Ascending aorta (tissue), 2 donors: ENCODE measurements around the gene DPYSL3. TPM values are rescaled to one million over a fixed set of nuclear protein-coding genes. Genes with fewer than 3 reads are reported as not detected.

Experiments used
- DNase-seq, 2 donors: peaks; one replicate each; pipeline ENCODE4 v3.0.0-alpha.2; 2019; ENCODE audit warnings: low spot score in 2 of 2
- H3K27ac ChIP-seq, 2 donors: fragments of 200-600 bp; sonication (generic); one replicate each; pipeline ENCODE4 v1.5.1; 2016 to 2017; ENCODE audit warnings: mild to moderate bottlenecking in 1 of 2
- H3K27me3 ChIP-seq: fragments of 200-600 bp; sonication (generic); one replicate; pipeline ENCODE4 v1.5.1; 2017
- H3K36me3 ChIP-seq, 2 donors: fragments of 200-600 bp; sonication (generic); one replicate each; pipeline ENCODE4 v1.5.1; 2016
- H3K4me1 ChIP-seq, 2 donors: fragments of 200-600 bp; sonication (generic); one replicate each; pipeline ENCODE4 v1.5.1; 2016 to 2017; ENCODE audit warnings: mild to moderate bottlenecking in 1 of 2
- H3K4me3 ChIP-seq, 2 donors: fragments of 200-600 bp; sonication (generic); one replicate each; pipeline ENCODE4 v1.5.1; 2016 to 2017; ENCODE audit warnings: mild to moderate bottlenecking in 1 of 2
- H3K9me3 ChIP-seq, 2 donors: fragments of 200-600 bp; sonication (generic); one replicate each; pipeline ENCODE4 v1.5.1; 2016
- CTCF ChIP-seq, 3 experiments: fragments of 200-600 bp in 2 of 3; fragments of 450-650 bp in 1 of 3; sonication (generic) in 2 of 3; IDR thresholded peaks; one replicate each; pipeline ENCODE4 v1.5.1; 2016 to 2019; ENCODE audit warnings: antibody characterized with exemption in 3 of 3, mild to moderate bottlenecking in 1 of 3, moderate library complexity in 1 of 3
- intact Hi-C: fragments of 100-400 bp; cut with DNase I; formaldehyde crosslinking; loops from one replicate; pipeline ENCODE4 v1.15.1; 2023
- total RNA-seq: library from RNA; depleted of rRNA; stranded (reverse); fragments of >200 nt; gene quantifications from one replicate; pipeline ENCODE4 v1.1.0, GENCODE V29; 2016

The DPYSL3 gene
- total RNA-seq, 1 donor from 2014 or later, result 110 TPM

- H3K27me3 ChIP-seq, result no peaks in the 10 kb centered on the region
- no peak overlapping the region for H3K4me3 ChIP-seq
- intact Hi-C loops, result no loop called here
- DNase-seq, result no peak
- peaks cover 0 to 2% of the 10 kb centered on the region in 2 donors for H3K4me1 ChIP-seq
- H3K27ac ChIP-seq, result peak overlapping the region; percentile 36 to 80
- no peak for TF ChIP-seq CTCF (IDR thresholded peaks at IDR 0.05)
- H3K9me3 ChIP-seq, result no peaks in the 10 kb centered on the region
- no peaks in the 10 kb centered on the region for H3K36me3 ChIP-seq
These were observed 5.9 kb downstream of the DPYSL3 start for GRCh38 chr5:147504011-147504410.

GRCh38 chr5:147490989-147491388 lies 18.9 kb downstream of the DPYSL3 start:
- H3K27me3 ChIP-seq, result no peaks in the 10 kb centered on the region
- DNase-seq, result no peak
- no peaks in the 10 kb centered on the region for H3K36me3 ChIP-seq
- no peak for TF ChIP-seq CTCF (IDR thresholded peaks at IDR 0.05)
- no peak overlapping the region for H3K4me3 ChIP-seq
- H3K9me3 ChIP-seq, result no peaks in the 10 kb centered on the region
- intact Hi-C loops, result no loop called here
- no peak overlapping the region for H3K27ac ChIP-seq
- no peaks in the 10 kb centered on the region for H3K4me1 ChIP-seq

- no peaks in the 10 kb centered on the region for H3K36me3 ChIP-seq
- intact Hi-C loops, result no loop called here
- H3K27me3 ChIP-seq, result no peaks in the 10 kb centered on the region
- no peaks in the 10 kb centered on the region for H3K9me3 ChIP-seq
- H3K4me3 ChIP-seq, result no peak overlapping the region
- H3K4me1 ChIP-seq, result peaks cover 7 to 31% of the 10 kb centered on the region in 2 donors
- H3K27ac ChIP-seq, result no peak overlapping the region
- no peak for TF ChIP-seq CTCF (IDR thresholded peaks at IDR 0.05)
- no peak for DNase-seq
These were observed 22.7 kb downstream of the DPYSL3 start for GRCh38 chr5:147487031-147487750.

GRCh38 chr5:147485814-147486213 lies 24.1 kb downstream of the DPYSL3 start:
- peaks cover 10 to 41% of the 10 kb centered on the region in 2 donors for H3K4me1 ChIP-seq
- no peak for TF ChIP-seq CTCF (IDR thresholded peaks at IDR 0.05)
- no peak for DNase-seq
- H3K4me3 ChIP-seq, result no peak overlapping the region
- H3K9me3 ChIP-seq, result no peaks in the 10 kb centered on the region
- no peaks in the 10 kb centered on the region for H3K36me3 ChIP-seq
- peak overlapping the region; percentile 64 to 82 for H3K27ac ChIP-seq
- no peaks in the 10 kb centered on the region for H3K27me3 ChIP-seq
- intact Hi-C loops, result loop anchor here (1.0 to 2.0 kb wide), 2 partner anchors 21 to 31 kb away; no protein-coding TSS in a partner anchor

GRCh38 chr5:147485046-147485445 lies 24.8 kb downstream of the DPYSL3 start:
- no peaks in the 10 kb centered on the region for H3K9me3 ChIP-seq
- H3K4me3 ChIP-seq, result peak overlapping the region in 1 of 2 donors; percentile 7
- peaks cover 10 to 41% of the 10 kb centered on the region in 2 donors for H3K4me1 ChIP-seq
- no peaks in the 10 kb centered on the region for H3K36me3 ChIP-seq
- intact Hi-C loops, result loop anchor here (1.0 to 2.0 kb wide), 2 partner anchors 22 to 30 kb away; no protein-coding TSS in a partner anchor
- no peak for DNase-seq
- no peaks in the 10 kb centered on the region for H3K27me3 ChIP-seq
- H3K27ac ChIP-seq, result peak overlapping the region; percentile 64 to 82
- TF ChIP-seq CTCF (IDR thresholded peaks at IDR 0.05), result no peak
